Activated naive CD8-positive, alpha-beta T cell treated with anti-CD3 and anti-CD28 coated beads for 36 hours (primary cell): ENCODE data around the gene OR1I1. TPM values are rescaled to one million over a fixed set of nuclear protein-coding genes. Genes with fewer than 3 reads are reported as not detected.

Source experiments
- DNase-seq: peaks from one replicate; pipeline ENCODE4 v3.0.0; 2021
- H3K27ac Mint-ChIP-seq: one replicate; pipeline ENCODE4 v1.8.0; 2022; ENCODE audit warnings: mild to moderate bottlenecking, moderate library complexity, mixed read lengths
- H3K27me3 Mint-ChIP-seq: one replicate; pipeline ENCODE4 v1.8.0; 2022; ENCODE audit warnings: mild to moderate bottlenecking, mixed read lengths
- H3K36me3 Mint-ChIP-seq: one replicate; pipeline ENCODE4 v1.8.0; 2021; ENCODE audit warnings: mild to moderate bottlenecking, mixed read lengths
- H3K4me1 Mint-ChIP-seq: one replicate; pipeline ENCODE4 v1.8.0; 2021; ENCODE audit warnings: mixed read lengths
- H3K4me3 Mint-ChIP-seq: one replicate; pipeline ENCODE4 v1.8.0; 2022; ENCODE audit warnings: mild to moderate bottlenecking, moderate library complexity, mixed read lengths
- H3K9me3 Mint-ChIP-seq: one replicate; pipeline ENCODE4 v1.8.0; 2022; ENCODE audit warnings: mixed read lengths
- total RNA-seq, 2 experiments: library from RNA; stranded (reverse); gene quantifications; one replicate each; pipeline ENCODE4 v1.2.3, GENCODE V29; 2021

Gene OR1I1
- total RNA-seq, 2 experiments from 2014 or later = not detected

- Mint-ChIP-seq H3K27me3 (no peaks in the 10 kb centered on the region), H3K27ac (no peak overlapping the region), H3K4me3 (no peak overlapping the region), H3K36me3 (peaks cover 33% of the 10 kb centered on the region), H3K9me3 (no peaks in the 10 kb centered on the region), H3K4me1 (peaks cover 15% of the 10 kb centered on the region)
- no peak for DNase-seq
These were observed 40.5 kb downstream of the OR1I1 start for GRCh38 chr19:15122331-15123030.

GRCh38 chr19:15123031-15123890 lies 41.2 kb downstream of the OR1I1 start:
- peaks cover 31% of the 10 kb centered on the region for H3K36me3 Mint-ChIP-seq
- H3K27me3 Mint-ChIP-seq = no peaks in the 10 kb centered on the region
- peaks cover 15% of the 10 kb centered on the region for H3K4me1 Mint-ChIP-seq
- no peak overlapping the region for H3K27ac Mint-ChIP-seq
- no peak overlapping the region for H3K4me3 Mint-ChIP-seq
- no peak for DNase-seq
- no peaks in the 10 kb centered on the region for H3K9me3 Mint-ChIP-seq

GRCh38 chr19:15123900-15124299 lies 41.9 kb downstream of the OR1I1 start:
- Mint-ChIP-seq H3K27me3 (no peaks in the 10 kb centered on the region), H3K36me3 (peaks cover 25% of the 10 kb centered on the region), H3K27ac (no peak overlapping the region), H3K4me3 (peak overlapping the region; percentile 98), H3K9me3 (no peaks in the 10 kb centered on the region), H3K4me1 (peaks cover 15% of the 10 kb centered on the region)
- DNase-seq = no peak

GRCh38 chr19:15124572-15125231 lies 42.7 kb downstream of the OR1I1 start:
- peak overlapping the region; percentile 98 for H3K4me3 Mint-ChIP-seq
- no peak for DNase-seq

GRCh38 chr19:15125232-15126067 lies 43.4 kb downstream of the OR1I1 start:
- Mint-ChIP-seq H3K4me3 (peak overlapping the region; percentile 98), H3K4me1 (peaks cover 26% of the 10 kb centered on the region), H3K27ac (peak overlapping the region; percentile 100), H3K9me3 (no peaks in the 10 kb centered on the region), H3K27me3 (no peaks in the 10 kb centered on the region), H3K36me3 (peaks cover 13% of the 10 kb centered on the region)
- DNase-seq = peak; percentile 99

More at GRCh38 chr19:15124572-15125231, 42.7 kb downstream of the OR1I1 start:
- H3K36me3 Mint-ChIP-seq = peaks cover 18% of the 10 kb centered on the region
- H3K27ac Mint-ChIP-seq = peak overlapping the region; percentile 100
- H3K9me3 Mint-ChIP-seq = no peaks in the 10 kb centered on the region
- peaks cover 19% of the 10 kb centered on the region for H3K4me1 Mint-ChIP-seq
- H3K27me3 Mint-ChIP-seq = no peaks in the 10 kb centered on the region

- Mint-ChIP-seq H3K27ac (peak overlapping the region; percentile 82), H3K9me3 (no peaks in the 10 kb centered on the region), H3K36me3 (peaks cover 5% of the 10 kb centered on the region), H3K4me1 (peaks cover 26% of the 10 kb centered on the region), H3K27me3 (no peaks in the 10 kb centered on the region), H3K4me3 (peak overlapping the region; percentile 37)
- DNase-seq = no peak
These were observed 44.3 kb downstream of the OR1I1 start for GRCh38 chr19:15126131-15126910.

- Mint-ChIP-seq H3K4me1 (peaks cover 26% of the 10 kb centered on the region), H3K9me3 (no peaks in the 10 kb centered on the region), H3K36me3 (peaks cover 3% of the 10 kb centered on the region), H3K4me3 (no peak overlapping the region), H3K27ac (no peak overlapping the region), H3K27me3 (no peaks in the 10 kb centered on the region)
- no peak for DNase-seq
These were observed 46.3 kb downstream of the OR1I1 start for GRCh38 chr19:15128162-15128770.

- H3K4me3 Mint-ChIP-seq = no peak overlapping the region
These were observed 48.0 kb downstream of the OR1I1 start for GRCh38 chr19:15129856-15130585.

GRCh38 chr19:15136234-15136954 lies 54.4 kb downstream of the OR1I1 start:
- no peaks in the 10 kb centered on the region for H3K27me3 Mint-ChIP-seq
- peaks cover 3% of the 10 kb centered on the region for H3K36me3 Mint-ChIP-seq
- no peak overlapping the region for H3K27ac Mint-ChIP-seq
- H3K9me3 Mint-ChIP-seq = peaks cover 5% of the 10 kb centered on the region
- no peaks in the 10 kb centered on the region for H3K4me1 Mint-ChIP-seq
- no peak for DNase-seq
- H3K4me3 Mint-ChIP-seq = no peak overlapping the region

More at GRCh38 chr19:15129856-15130585, 48.0 kb downstream of the OR1I1 start:
- Mint-ChIP-seq H3K27ac (peak overlapping the region; percentile 87), H3K4me1 (peaks cover 17% of the 10 kb centered on the region), H3K36me3 (no peaks in the 10 kb centered on the region), H3K27me3 (no peaks in the 10 kb centered on the region), H3K9me3 (no peaks in the 10 kb centered on the region)
- DNase-seq = peak; percentile 46

- peaks cover 5% of the 10 kb centered on the region for H3K9me3 Mint-ChIP-seq
- no peaks in the 10 kb centered on the region for H3K4me1 Mint-ChIP-seq
- H3K4me3 Mint-ChIP-seq = no peak overlapping the region
- no peak for DNase-seq
- no peak overlapping the region for H3K27ac Mint-ChIP-seq
- H3K27me3 Mint-ChIP-seq = no peaks in the 10 kb centered on the region
- peaks cover 3% of the 10 kb centered on the region for H3K36me3 Mint-ChIP-seq
These were observed 55.8 kb downstream of the OR1I1 start for GRCh38 chr19:15137777-15138176.

GRCh38 chr19:15138427-15138826 lies 56.4 kb downstream of the OR1I1 start:
- no peaks in the 10 kb centered on the region for H3K27me3 Mint-ChIP-seq
- H3K4me1 Mint-ChIP-seq = no peaks in the 10 kb centered on the region
- H3K9me3 Mint-ChIP-seq = peaks cover 5% of the 10 kb centered on the region
- no peak overlapping the region for H3K4me3 Mint-ChIP-seq
- no peak for DNase-seq
- H3K27ac Mint-ChIP-seq = no peak overlapping the region
- H3K36me3 Mint-ChIP-seq = peaks cover 3% of the 10 kb centered on the region

GRCh38 chr19:15141143-15141542 lies 59.1 kb downstream of the OR1I1 start:
- Mint-ChIP-seq H3K9me3 (peaks cover 5% of the 10 kb centered on the region), H3K4me3 (no peak overlapping the region), H3K4me1 (no peaks in the 10 kb centered on the region), H3K27me3 (no peaks in the 10 kb centered on the region), H3K27ac (no peak overlapping the region), H3K36me3 (peaks cover 3% of the 10 kb centered on the region)
- no peak for DNase-seq
